ENCODE measurements around the gene CLPTM1L.

DNA sequence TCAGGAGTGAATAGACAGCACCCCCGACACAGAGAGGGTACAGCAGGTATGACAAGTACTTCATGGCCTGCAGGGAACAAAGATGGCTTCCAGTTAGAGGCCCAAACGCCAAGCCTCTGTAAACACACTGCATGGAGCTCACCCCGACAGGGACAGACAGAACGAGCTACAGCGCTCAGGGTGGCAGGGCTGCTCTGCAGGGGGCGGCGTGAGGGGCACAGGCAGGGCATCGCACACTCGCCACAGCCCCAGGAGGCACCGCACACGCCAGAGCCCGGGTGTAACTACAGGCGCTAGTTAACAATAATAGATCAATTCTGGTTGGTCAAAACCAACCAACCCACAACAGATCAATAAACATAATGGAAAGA, 21.1 kb downstream of the CLPTM1L start:
- TF ChIP-seq CTCF (IDR thresholded peaks at IDR 0.05), result no peak
- TF ChIP-seq EZH2 (IDR thresholded peaks at IDR 0.05; ENCODE audit: borderline replicate concordance, insufficient read depth, low read depth, low read length, poor library complexity, severe bottlenecking), result no peak
